CD8-positive, alpha-beta memory T cell (primary cell): ENCODE results near the gene DIPK1B. TPM values are rescaled to one million over a fixed set of nuclear protein-coding genes. Genes with fewer than 3 reads are reported as not detected.

ENCODE experiments used
- CTCF ChIA-PET: fragments of 350-600 bp; sonication (Branson Sonifier 250); formaldehyde crosslinking; loops from one replicate; lab custom pipeline; 2021; ENCODE audit warnings: antibody characterized with exemption; lab: Charles Lee
- POLR2A ChIA-PET: fragments of 350-600 bp; sonication (Branson Sonifier 250); formaldehyde crosslinking; loops from one replicate; lab custom pipeline; 2021; ENCODE audit warnings: antibody characterized with exemption; lab: Charles Lee
- DNase-seq, 5 donors: peaks; one replicate each; pipeline versions ENCODE4 v3.0.0 to v3.0.0-alpha.2; 2020 to 2022; ENCODE audit warnings: mixed read lengths in 1 of 5
- H3K27ac ChIP-seq: one replicate; pipeline ENCODE4 v1.7.0; 2013; ENCODE audit warnings: low read depth, mild to moderate bottlenecking, low read length, moderate library complexity
- H3K27me3 ChIP-seq: 2 replicates; pipeline ENCODE4 v1.7.0; 2013; ENCODE audit warnings: low read length, mild to moderate bottlenecking; ENCODE audit not compliant: insufficient read depth, poor library complexity, severe bottlenecking
- H3K36me3 ChIP-seq: 2 replicates; pipeline ENCODE4 v1.7.0; 2013; ENCODE audit warnings: mild to moderate bottlenecking, low read length, moderate library complexity; ENCODE audit not compliant: insufficient read depth
- H3K4me1 ChIP-seq: 2 replicates; pipeline ENCODE4 v1.7.0; 2013; ENCODE audit warnings: mild to moderate bottlenecking, low read length, moderate library complexity; ENCODE audit not compliant: insufficient read depth
- H3K4me3 ChIP-seq: 2 replicates; pipeline ENCODE4 v1.7.0; 2013; ENCODE audit warnings: mild to moderate bottlenecking, low read length
- H3K9me3 ChIP-seq: 2 replicates; pipeline ENCODE4 v1.7.0; 2013; ENCODE audit warnings: mild to moderate bottlenecking, low read length
- H3K27ac Mint-ChIP-seq, 8 donors: one replicate each; pipeline ENCODE4 v1.8.0; 2020 to 2021; ENCODE audit warnings: mixed read lengths in 8 of 8, mild to moderate bottlenecking in 6 of 8, inconsistent platforms in 3 of 8, moderate library complexity in 3 of 8
- H3K27me3 Mint-ChIP-seq, 2 donors: one replicate each; pipeline ENCODE4 v1.8.0; 2020 to 2021; ENCODE audit warnings: mixed read lengths in 2 of 2, mild to moderate bottlenecking in 1 of 2, moderate library complexity in 1 of 2
- H3K36me3 Mint-ChIP-seq, 3 donors: one replicate each; pipeline ENCODE4 v1.8.0; 2020 to 2021; ENCODE audit warnings: mixed read lengths in 3 of 3, inconsistent platforms in 1 of 3, mild to moderate bottlenecking in 1 of 3
- H3K4me1 Mint-ChIP-seq, 3 donors: one replicate each; pipeline ENCODE4 v1.8.0; 2020 to 2021; ENCODE audit warnings: mixed read lengths in 3 of 3, inconsistent platforms in 1 of 3, mild to moderate bottlenecking in 1 of 3
- H3K4me3 Mint-ChIP-seq, 7 donors: one replicate each; pipeline ENCODE4 v1.8.0; 2020 to 2021; ENCODE audit warnings: mixed read lengths in 7 of 7, mild to moderate bottlenecking in 6 of 7, moderate library complexity in 4 of 7, inconsistent platforms in 2 of 7
- H3K9me3 Mint-ChIP-seq, 5 donors: one replicate each; pipeline ENCODE4 v1.8.0; 2020 to 2022; ENCODE audit warnings: mixed read lengths in 5 of 5, mild to moderate bottlenecking in 3 of 5, moderate library complexity in 2 of 5, inconsistent platforms in 1 of 5
- polyA plus RNA-seq: library from polyadenylated mRNA; unstranded; fragments of 300-500 nt; fragmentation: Illumina TruSeq; gene quantifications from one replicate; pipeline ENCODE4 v1.2.3, GENCODE V29; 2021
- total RNA-seq, 2 experiments: library from RNA; stranded (reverse); gene quantifications; one replicate each; pipeline ENCODE4 v1.2.3, GENCODE V29; 2021

DIPK1B gene
- total and polyA plus RNA-seq, 3 experiments from 2014 or later, result not detected

- Histone ChIP-seq H3K27me3 (no peaks in the 10 kb centered on the region), H3K4me3 (peak within 1 kb of the TSS; percentile 37), H3K4me1 (peaks cover 11% of the 10 kb centered on the region), H3K27ac (peak within 1 kb of the TSS; percentile 65), H3K36me3 (no peaks in the 10 kb centered on the region), H3K9me3 (no peaks in the 10 kb centered on the region)
- H3K27me3 Mint-ChIP-seq, result no peaks in the 10 kb centered on the region
- H3K27ac Mint-ChIP-seq, result peak within 1 kb of the TSS in 2 of 8 donors; percentile 12 to 78
- POLR2A ChIA-PET, result interaction anchor here (1.0 to 1.1 kb wide), 2 partner anchors 39 to 43 kb away, joined by 3 read pairs; no protein-coding TSS in a partner anchor
- no peaks in the 10 kb centered on the region for H3K9me3 Mint-ChIP-seq
- CTCF ChIA-PET, result interaction anchor here (1.0 kb wide), 1 partner anchor 15 kb away, joined by 4 read pairs; no protein-coding TSS in a partner anchor
- H3K4me1 Mint-ChIP-seq, result peaks cover 0 to 8% (median 2%) of the 10 kb centered on the region in 3 donors
- H3K36me3 Mint-ChIP-seq, result no peaks in the 10 kb centered on the region
- DNase-seq, result peak; percentile 31 to 64 (median 44)
- H3K4me3 Mint-ChIP-seq, result peak within 1 kb of the TSS; percentile 74 to 92 (median 81)
Measured at GRCh38 chr9:136686794-136687711, 25.3 kb upstream of the DIPK1B start, which contains the start of gene AGPAT2. Gene AGPAT2 (minus strand): TSS chr9:136687457. CDS start chr9:136687357, 100 bp downstream.

- no peaks in the 10 kb centered on the region for H3K9me3 ChIP-seq
- H3K27ac ChIP-seq, result no peak overlapping the region
- H3K27me3 ChIP-seq, result no peaks in the 10 kb centered on the region
- POLR2A ChIA-PET, result interaction anchor here (1.0 to 1.1 kb wide), 2 partner anchors 39 to 42 kb away, joined by 3 read pairs; no protein-coding TSS in a partner anchor
- Mint-ChIP-seq H3K27me3 (peaks cover 0 to under 1% of the 10 kb centered on the region in 2 donors), H3K36me3 (no peaks in the 10 kb centered on the region), H3K27ac (peak overlapping the region in 1 of 8 donors; percentile 42), H3K4me1 (peaks cover 0 to 8% (median 2%) of the 10 kb centered on the region in 3 donors), H3K9me3 (no peaks in the 10 kb centered on the region), H3K4me3 (peak overlapping the region; percentile 60 to 83 (median 65))
- no peak for DNase-seq
- H3K4me1 ChIP-seq, result peaks cover 11% of the 10 kb centered on the region
- CTCF ChIA-PET, result no interaction called here
- H3K4me3 ChIP-seq, result no peak overlapping the region
- H3K36me3 ChIP-seq, result no peaks in the 10 kb centered on the region
Measured at GRCh38 chr9:136687721-136688223, 24.6 kb upstream of the DIPK1B start.

DNA sequence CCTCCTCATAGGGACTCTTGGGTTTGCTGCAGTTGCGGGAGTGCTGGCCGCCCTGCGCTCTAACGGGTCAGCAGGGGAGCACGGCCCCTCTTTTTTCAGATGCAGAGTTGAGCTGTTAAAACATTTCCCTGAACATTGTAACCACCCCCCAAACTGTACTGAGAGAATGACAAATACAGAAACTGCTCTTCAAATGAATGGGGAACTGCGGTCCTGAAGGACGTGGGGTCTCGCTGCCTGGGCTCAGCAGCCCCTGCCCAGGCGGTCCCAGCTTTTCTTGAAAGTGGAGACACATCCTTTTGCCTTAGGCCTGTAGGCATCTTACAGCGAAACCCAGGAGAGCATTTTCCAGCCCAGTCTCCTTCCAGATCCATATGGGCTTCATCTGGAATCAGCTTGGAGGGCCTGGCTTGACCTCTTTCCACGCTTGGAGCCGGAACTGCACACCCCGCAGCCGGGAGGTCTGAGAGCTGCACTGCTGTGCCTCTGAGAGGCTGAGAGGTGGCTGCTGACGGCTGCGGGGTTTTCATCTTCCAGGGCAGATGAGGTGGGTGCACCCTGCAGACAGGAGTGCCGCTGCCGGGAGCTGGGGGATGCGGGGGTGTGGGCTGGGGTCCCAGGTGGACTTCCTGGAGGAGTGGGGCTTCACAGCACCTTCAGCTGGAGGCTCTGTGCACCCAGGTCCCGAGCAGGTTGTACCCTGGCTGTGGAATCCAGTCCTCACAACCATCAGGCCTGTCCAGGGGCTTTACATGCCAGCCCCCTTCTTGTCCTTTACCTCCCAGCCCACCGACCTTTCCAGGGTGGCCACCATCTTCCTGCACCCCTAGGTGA is 23.9 kb upstream of the DIPK1B start:
- Histone ChIP-seq H3K4me1 (peaks cover 11% of the 10 kb centered on the region), H3K36me3 (no peaks in the 10 kb centered on the region), H3K9me3 (no peaks in the 10 kb centered on the region), H3K27ac (no peak overlapping the region), H3K4me3 (no peak overlapping the region), H3K27me3 (no peaks in the 10 kb centered on the region)
- POLR2A ChIA-PET, result no interaction called here
- no peaks in the 10 kb centered on the region for H3K9me3 Mint-ChIP-seq
- CTCF ChIA-PET, result no interaction called here
- peaks cover 0 to 8% of the 10 kb centered on the region in 2 donors for H3K27me3 Mint-ChIP-seq
- DNase-seq, result no peak
- H3K27ac Mint-ChIP-seq, result peak overlapping the region in 2 of 8 donors; percentile 24 to 42
- no peaks in the 10 kb centered on the region for H3K36me3 Mint-ChIP-seq
- peak overlapping the region; percentile 65 to 83 (median 73) for H3K4me3 Mint-ChIP-seq
- H3K4me1 Mint-ChIP-seq, result peaks cover 0 to 8% (median 2%) of the 10 kb centered on the region in 3 donors

GRCh38 chr9:136689108-136689460 is 23.3 kb upstream of the DIPK1B start:
- Histone ChIP-seq H3K27ac (no peak overlapping the region), H3K36me3 (no peaks in the 10 kb centered on the region), H3K27me3 (no peaks in the 10 kb centered on the region), H3K9me3 (no peaks in the 10 kb centered on the region), H3K4me3 (no peak overlapping the region), H3K4me1 (peaks cover 11% of the 10 kb centered on the region)
- H3K4me1 Mint-ChIP-seq, result peaks cover 0 to 8% (median 2%) of the 10 kb centered on the region in 3 donors
- H3K9me3 Mint-ChIP-seq, result no peaks in the 10 kb centered on the region
- CTCF ChIA-PET, result interaction anchor here (1.1 kb wide), 1 partner anchor 204 kb away, joined by 3 read pairs; no protein-coding TSS in a partner anchor
- H3K4me3 Mint-ChIP-seq, result peak overlapping the region in 6 of 7 donors; percentile 67 to 78 (median 74)
- H3K36me3 Mint-ChIP-seq, result no peaks in the 10 kb centered on the region
- POLR2A ChIA-PET, result no interaction called here
- DNase-seq, result no peak
- peaks cover 0 to 8% of the 10 kb centered on the region in 2 donors for H3K27me3 Mint-ChIP-seq
- H3K27ac Mint-ChIP-seq, result peak overlapping the region in 1 of 8 donors; percentile 29

- H3K27ac ChIP-seq, result no peak overlapping the region
Measured at GRCh38 chr9:136690104-136690805, 22.1 kb upstream of the DIPK1B start.

DNA sequence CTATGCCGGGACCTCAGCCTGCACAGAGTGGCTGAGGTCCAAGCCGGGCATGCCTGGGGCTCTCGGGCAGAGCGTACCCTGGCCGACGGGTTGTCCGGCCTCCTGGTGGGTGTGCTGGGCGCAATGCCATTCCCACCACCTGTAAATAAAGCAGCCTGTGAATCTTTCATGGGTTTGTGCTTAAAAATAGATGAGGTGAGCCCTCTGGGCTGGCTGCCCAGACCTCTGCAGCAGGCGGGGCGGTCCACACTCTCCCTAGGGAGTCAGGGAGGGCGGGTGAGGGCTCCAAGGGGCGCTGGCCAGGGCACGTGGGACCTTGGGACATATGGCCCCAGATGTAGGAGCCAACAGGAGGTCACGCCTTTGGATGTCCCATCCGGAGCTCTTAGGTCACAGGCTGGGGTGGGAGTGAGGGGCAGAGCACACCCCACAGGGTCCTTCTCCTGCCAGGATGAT is 21.5 kb upstream of the DIPK1B start:
- H3K27me3 Mint-ChIP-seq, result peaks cover 0 to 8% of the 10 kb centered on the region in 2 donors
- no peaks in the 10 kb centered on the region for H3K36me3 ChIP-seq
- no peaks in the 10 kb centered on the region for H3K36me3 Mint-ChIP-seq
- H3K27me3 ChIP-seq, result no peaks in the 10 kb centered on the region
- H3K4me3 Mint-ChIP-seq, result no peak overlapping the region
- DNase-seq, result no peak
- CTCF ChIA-PET, result interaction anchor here (1.8 kb wide), 1 partner anchor 10 kb away, joined by 4 read pairs; no protein-coding TSS in a partner anchor
- H3K4me3 ChIP-seq, result no peak overlapping the region
- no peaks in the 10 kb centered on the region for H3K9me3 Mint-ChIP-seq
- no peak overlapping the region for H3K27ac Mint-ChIP-seq
- H3K4me1 ChIP-seq, result peaks cover 6% of the 10 kb centered on the region
- peaks cover 0 to 6% (median 2%) of the 10 kb centered on the region in 3 donors for H3K4me1 Mint-ChIP-seq
- no peaks in the 10 kb centered on the region for H3K9me3 ChIP-seq
- POLR2A ChIA-PET, result no interaction called here
- H3K27ac ChIP-seq, result no peak overlapping the region

More at GRCh38 chr9:136690104-136690805, 22.1 kb upstream of the DIPK1B start:
- no peaks in the 10 kb centered on the region for H3K9me3 Mint-ChIP-seq
- CTCF ChIA-PET, result interaction anchor here (1.1 to 1.8 kb wide), 2 partner anchors 11 to 205 kb away, joined by 3 to 4 read pairs; no protein-coding TSS in a partner anchor
- no peak overlapping the region for H3K4me3 Mint-ChIP-seq
- H3K36me3 ChIP-seq, result no peaks in the 10 kb centered on the region
- POLR2A ChIA-PET, result interaction anchor here (0.5 kb wide), 1 partner anchor 10 kb away, joined by 3 read pairs; no protein-coding TSS in a partner anchor
- no peak overlapping the region for H3K27ac Mint-ChIP-seq
- no peaks in the 10 kb centered on the region for H3K36me3 Mint-ChIP-seq
- H3K4me1 Mint-ChIP-seq, result peaks cover 0 to 8% (median 2%) of the 10 kb centered on the region in 3 donors
- H3K4me1 ChIP-seq, result peaks cover 11% of the 10 kb centered on the region
- H3K9me3 ChIP-seq, result no peaks in the 10 kb centered on the region
- peaks cover 0 to 8% of the 10 kb centered on the region in 2 donors for H3K27me3 Mint-ChIP-seq
- DNase-seq, result no peak
- H3K27me3 ChIP-seq, result no peaks in the 10 kb centered on the region
- H3K4me3 ChIP-seq, result no peak overlapping the region
